Measurements from ENCODE around the gene RAD23A.
A peak's percentile ranks its signal among the peaks of the same experiment; 100 is the strongest.

RAD23A gene

GRCh38 chr19:12937927-12938778 is 7.5 kb upstream of the RAD23A start, which contains the start of gene CALR:
Gene CALR, plus strand, starts transcription at chr19:12938609. Its CDS starts 71 bp downstream, at chr19:12938680.
- TF ChIP-seq ZBTB7A (IDR thresholded peaks at IDR 0.05; ENCODE audit: low read depth) (no peak; the same call in 1 of the 2 replicates), MAX (IDR thresholded peaks at IDR 0.05) (peak; percentile 90), CEBPB (IDR thresholded peaks at IDR 0.05) (no peak), FOXM1 (IDR thresholded peaks at IDR 0.05; ENCODE audit: borderline replicate concordance, low read depth) (no peak), TAF1 (IDR thresholded peaks at IDR 0.05; ENCODE audit: low read depth) (peak; percentile 89), TCF12 (IDR thresholded peaks at IDR 0.05; ENCODE audit: low read depth) (peak; percentile 17; the same call in 1 of the 2 replicates), NFIC (IDR thresholded peaks at IDR 0.05) (peak; percentile 32; the same call in 1 of the 2 replicates), TEAD4 (IDR thresholded peaks at IDR 0.05) (peak; percentile 40), CREB1 (IDR thresholded peaks at IDR 0.05; ENCODE audit: low read depth) (0 out of 2 replicates have a peak, but pooled peaks have one; percentile 28), RAD21 (IDR thresholded peaks at IDR 0.05; ENCODE audit: low read depth) (no peak), EGR1 (IDR thresholded peaks at IDR 0.05) (peak; percentile 52; the same call in 1 of the 2 replicates), YY1 (IDR thresholded peaks at IDR 0.05; ENCODE audit: low read depth) (peak; percentile 77), EP300 (IDR thresholded peaks at IDR 0.05; ENCODE audit: borderline replicate concordance) (no peak; the same call in 1 of the 2 replicates)
- TF ChIP-seq, protein P1, sequence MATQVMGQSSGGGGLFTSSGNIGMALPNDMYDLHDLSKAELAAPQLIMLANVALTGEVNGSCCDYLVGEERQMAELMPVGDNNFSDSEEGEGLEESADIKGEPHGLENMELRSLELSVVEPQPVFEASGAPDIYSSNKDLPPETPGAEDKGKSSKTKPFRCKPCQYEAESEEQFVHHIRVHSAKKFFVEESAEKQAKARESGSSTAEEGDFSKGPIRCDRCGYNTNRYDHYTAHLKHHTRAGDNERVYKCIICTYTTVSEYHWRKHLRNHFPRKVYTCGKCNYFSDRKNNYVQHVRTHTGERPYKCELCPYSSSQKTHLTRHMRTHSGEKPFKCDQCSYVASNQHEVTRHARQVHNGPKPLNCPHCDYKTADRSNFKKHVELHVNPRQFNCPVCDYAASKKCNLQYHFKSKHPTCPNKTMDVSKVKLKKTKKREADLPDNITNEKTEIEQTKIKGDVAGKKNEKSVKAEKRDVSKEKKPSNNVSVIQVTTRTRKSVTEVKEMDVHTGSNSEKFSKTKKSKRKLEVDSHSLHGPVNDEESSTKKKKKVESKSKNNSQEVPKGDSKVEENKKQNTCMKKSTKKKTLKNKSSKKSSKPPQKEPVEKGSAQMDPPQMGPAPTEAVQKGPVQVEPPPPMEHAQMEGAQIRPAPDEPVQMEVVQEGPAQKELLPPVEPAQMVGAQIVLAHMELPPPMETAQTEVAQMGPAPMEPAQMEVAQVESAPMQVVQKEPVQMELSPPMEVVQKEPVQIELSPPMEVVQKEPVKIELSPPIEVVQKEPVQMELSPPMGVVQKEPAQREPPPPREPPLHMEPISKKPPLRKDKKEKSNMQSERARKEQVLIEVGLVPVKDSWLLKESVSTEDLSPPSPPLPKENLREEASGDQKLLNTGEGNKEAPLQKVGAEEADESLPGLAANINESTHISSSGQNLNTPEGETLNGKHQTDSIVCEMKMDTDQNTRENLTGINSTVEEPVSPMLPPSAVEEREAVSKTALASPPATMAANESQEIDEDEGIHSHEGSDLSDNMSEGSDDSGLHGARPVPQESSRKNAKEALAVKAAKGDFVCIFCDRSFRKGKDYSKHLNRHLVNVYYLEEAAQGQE (IDR thresholded peaks at IDR 0.05; ENCODE audit: low read depth) = no peak
- TF ChIP-seq, protein P2, sequence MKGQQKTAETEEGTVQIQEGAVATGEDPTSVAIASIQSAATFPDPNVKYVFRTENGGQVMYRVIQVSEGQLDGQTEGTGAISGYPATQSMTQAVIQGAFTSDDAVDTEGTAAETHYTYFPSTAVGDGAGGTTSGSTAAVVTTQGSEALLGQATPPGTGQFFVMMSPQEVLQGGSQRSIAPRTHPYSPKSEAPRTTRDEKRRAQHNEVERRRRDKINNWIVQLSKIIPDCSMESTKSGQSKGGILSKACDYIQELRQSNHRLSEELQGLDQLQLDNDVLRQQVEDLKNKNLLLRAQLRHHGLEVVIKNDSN (IDR thresholded peaks at IDR 0.05) = peak; percentile 96

GRCh38 chr19:12938779-12939601 is 6.7 kb upstream of the RAD23A start:
- 0 out of 2 replicates have a peak, but pooled peaks have one; percentile 2 for TF ChIP-seq ZBTB7A (IDR thresholded peaks at IDR 0.05; ENCODE audit: low read depth)
- TF ChIP-seq, protein P1 (IDR thresholded peaks at IDR 0.05; ENCODE audit: low read depth) = no peak

GRCh38 chr19:12939975-12940423 is 5.7 kb upstream of the RAD23A start:
- TF ChIP-seq NFIC (IDR thresholded peaks at IDR 0.05) = no peak
- TF ChIP-seq CREB1 (IDR thresholded peaks at IDR 0.05; ENCODE audit: low read depth) = no peak
- TF ChIP-seq EGR1 (IDR thresholded peaks at IDR 0.05) = no peak

DNA sequence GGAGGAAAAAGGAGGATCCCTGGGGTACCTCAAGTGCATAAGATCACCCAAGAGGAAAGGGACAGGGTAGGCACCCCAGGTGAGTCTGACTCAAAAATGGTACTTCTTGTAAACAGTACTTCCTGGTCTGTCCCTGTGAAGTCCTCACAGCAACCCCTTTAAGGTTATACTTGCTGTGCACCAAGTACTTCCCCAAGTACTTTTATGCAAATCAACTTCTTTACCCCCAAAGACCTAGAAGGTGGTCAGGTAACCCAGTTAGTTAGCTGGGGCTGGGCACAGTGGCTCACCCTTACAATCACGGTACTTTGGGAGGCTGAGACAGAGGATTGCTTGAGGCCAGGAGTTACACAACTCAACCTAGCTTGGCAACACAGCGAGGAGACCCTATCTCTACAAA is 4.8 kb upstream of the RAD23A start:
- no peak for TF ChIP-seq ZBTB7A (IDR thresholded peaks at IDR 0.05; ENCODE audit: low read depth)

DNA sequence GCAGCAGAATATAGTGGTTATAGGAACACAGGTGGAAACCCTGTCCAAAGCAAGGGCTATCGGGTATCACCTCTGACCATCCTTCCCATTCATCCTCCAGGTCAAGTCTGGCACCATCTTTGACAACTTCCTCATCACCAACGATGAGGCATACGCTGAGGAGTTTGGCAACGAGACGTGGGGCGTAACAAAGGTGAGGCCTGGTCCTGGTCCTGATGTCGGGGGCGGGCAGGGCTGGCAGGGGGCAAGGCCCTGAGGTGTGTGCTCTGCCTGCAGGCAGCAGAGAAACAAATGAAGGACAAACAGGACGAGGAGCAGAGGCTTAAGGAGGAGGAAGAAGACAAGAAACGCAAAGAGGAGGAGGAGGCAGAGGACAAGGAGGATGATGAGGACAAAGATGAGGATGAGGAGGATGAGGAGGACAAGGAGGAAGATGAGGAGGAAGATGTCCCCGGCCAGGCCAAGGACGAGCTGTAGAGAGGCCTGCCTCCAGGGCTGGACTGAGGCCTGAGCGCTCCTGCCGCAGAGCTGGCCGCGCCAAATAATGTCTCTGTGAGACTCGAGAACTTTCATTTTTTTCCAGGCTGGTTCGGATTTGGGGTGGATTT is 2.1 kb upstream of the RAD23A start:
- TF ChIP-seq TCF12 (IDR thresholded peaks at IDR 0.05; ENCODE audit: low read depth) (no peak), EGR1 (IDR thresholded peaks at IDR 0.05) (no peak), EP300 (IDR thresholded peaks at IDR 0.05; ENCODE audit: borderline replicate concordance) (no peak), ZBTB7A (IDR thresholded peaks at IDR 0.05; ENCODE audit: low read depth) (no peak), MAX (IDR thresholded peaks at IDR 0.05) (no peak), TEAD4 (IDR thresholded peaks at IDR 0.05) (no peak), TAF1 (IDR thresholded peaks at IDR 0.05; ENCODE audit: low read depth) (no peak), CREB1 (IDR thresholded peaks at IDR 0.05; ENCODE audit: low read depth) (no peak), NFIC (IDR thresholded peaks at IDR 0.05) (no peak), FOXM1 (IDR thresholded peaks at IDR 0.05; ENCODE audit: borderline replicate concordance, low read depth) (no peak), YY1 (IDR thresholded peaks at IDR 0.05; ENCODE audit: low read depth) (no peak), CEBPB (IDR thresholded peaks at IDR 0.05) (no peak), RAD21 (IDR thresholded peaks at IDR 0.05; ENCODE audit: low read depth) (no peak)
- TF ChIP-seq, protein P2 (IDR thresholded peaks at IDR 0.05) = no peak
- TF ChIP-seq, protein P1 (IDR thresholded peaks at IDR 0.05; ENCODE audit: low read depth) = no peak
